PC-3 (cell line): Measurements from ENCODE around the gene GINS2. TPM values are rescaled to one million over a fixed set of nuclear protein-coding genes. Genes with fewer than 3 reads are reported as not detected.

Experiments
- ATAC-seq: fragments of 200-7000 bp; cut with Tn5 transposase; 2 replicates; pipeline ENCODE4 v1.9.1; 2020; ENCODE audit warnings: mild to moderate bottlenecking, moderate library complexity
- BruUV-seq: library from RNA; stranded (reverse); fragments of 400-500 nt; replicated peaks from 2 replicates; lab custom pipeline; 2021; lab: Mats Ljungman, UMichigan
- CTCF ChIA-PET: fragments of 300-600 bp; sonication (Branson Sonifier 250); formaldehyde crosslinking; loops from one replicate; lab custom pipeline; 2022; ENCODE audit warnings: antibody characterized with exemption; lab: Charles Lee
- POLR2A ChIA-PET: fragments of 300-600 bp; sonication (Branson Sonifier 250); formaldehyde crosslinking; loops from one replicate; lab custom pipeline; 2022; ENCODE audit warnings: antibody characterized with exemption; ENCODE audit not compliant: unreplicated experiment; lab: Charles Lee
- DNase-seq: peaks from one replicate; pipeline ENCODE4 v3.0.0-alpha.2; 2015
- H2AFZ ChIP-seq: fragments of 300-600 bp; sonication (generic); 2 replicates; pipeline ENCODE4 v1.6.0; 2016; ENCODE audit warnings: antibody characterized with exemption, low read length
- H3F3A ChIP-seq: fragments of 300-600 bp; sonication (generic); one replicate; pipeline ENCODE4 v1.6.0; 2017; ENCODE audit warnings: antibody characterized with exemption, low read length, control low read depth, mild to moderate bottlenecking; ENCODE audit not compliant: unreplicated experiment
- H3K27ac ChIP-seq: fragments of 300-600 bp; sonication (generic); 2 replicates; pipeline ENCODE4 v1.5.1; 2016; ENCODE audit warnings: mild to moderate bottlenecking, low read length
- H3K27me3 ChIP-seq: fragments of 300-600 bp; sonication (generic); 2 replicates; pipeline ENCODE4 v1.6.1; 2016; ENCODE audit warnings: low read length, mixed read lengths
- H3K36me3 ChIP-seq: fragments of 300-600 bp; sonication (generic); 2 replicates; pipeline ENCODE4 v1.6.1; 2016; ENCODE audit warnings: low read depth, mixed run types, low read length, mixed read lengths
- H3K4me1 ChIP-seq: fragments of 300-600 bp; sonication (generic); 2 replicates; pipeline ENCODE4 v1.5.1; 2016; ENCODE audit warnings: low read length; ENCODE audit not compliant: insufficient read depth
- H3K4me2 ChIP-seq: fragments of 300-600 bp; sonication (generic); 2 replicates; pipeline ENCODE4 v1.6.0; 2016; ENCODE audit warnings: low read length
- H3K4me3 ChIP-seq: fragments of 300-600 bp; sonication (generic); 2 replicates; pipeline ENCODE4 v1.5.1; 2016; ENCODE audit warnings: mild to moderate bottlenecking, low read length, mixed read lengths
- H3K79me2 ChIP-seq: fragments of 300-600 bp; sonication (generic); 2 replicates; pipeline ENCODE4 v1.6.1; 2017; ENCODE audit warnings: low read length, mixed read lengths
- H3K9ac ChIP-seq: fragments of 300-600 bp; sonication (generic); 2 replicates; pipeline ENCODE4 v1.6.0; 2016; ENCODE audit warnings: mild to moderate bottlenecking, low read length
- H3K9me2 ChIP-seq: fragments of 300-600 bp; sonication (generic); replicated peaks from 2 replicates; pipeline ENCODE4 v1.6.1; 2016; ENCODE audit warnings: mixed run types, low read length, mixed read lengths
- H3K9me3 ChIP-seq: fragments of 300-600 bp; sonication (generic); 2 replicates; pipeline ENCODE4 v1.6.1; 2016; ENCODE audit warnings: low read length, mixed read lengths
- H4K20me1 ChIP-seq: fragments of 300-600 bp; sonication (generic); 2 replicates; pipeline ENCODE4 v1.6.1; 2016; ENCODE audit warnings: low read length, mixed read lengths
- CTCF ChIP-seq: fragments of 300-600 bp; sonication (generic); conservative IDR thresholded peaks from 2 replicates; pipeline ENCODE4 v1.5.1; 2017; ENCODE audit warnings: antibody characterized with exemption, low read depth, mild to moderate bottlenecking, low read length
- EZH2 ChIP-seq: fragments of 300-600 bp; sonication (generic); IDR thresholded peaks from one replicate; pipeline ENCODE4 v1.6.1; 2017; ENCODE audit warnings: antibody characterized with exemption, mild to moderate bottlenecking, low read length; ENCODE audit not compliant: unreplicated experiment
- EZH2phosphoT487 ChIP-seq: fragments of 300-600 bp; sonication (generic); IDR thresholded peaks from 2 replicates; pipeline ENCODE4 v1.6.1; 2018; ENCODE audit warnings: mild to moderate bottlenecking, antibody characterized with exemption, low read length, borderline replicate concordance
- intact Hi-C: fragments of 100-400 bp; cut with micrococcal nuclease; formaldehyde crosslinking; loops from 2 replicates; pipeline ENCODE4 v1.9.0; 2023
- total RNA-seq: library from RNA; depleted of rRNA; stranded (reverse); fragments of >200 nt; gene quantifications from 2 replicates; pipeline ENCODE4 v1.2.3, GENCODE V29; 2014; rRNA removed

Gene GINS2
- total RNA-seq, 1 experiment from 2014 or later: 28.7 TPM

- H3K79me2 ChIP-seq: peaks cover 98% of the 10 kb centered on the region
- peaks cover 9% of the 10 kb centered on the region; the same call in 1 of the 2 replicates for H3K36me3 ChIP-seq
- H3F3A ChIP-seq: no peaks in the 10 kb centered on the region
- no peak overlapping the region for H3K4me3 ChIP-seq
- no peaks in the 10 kb centered on the region for H3K27me3 ChIP-seq
- ATAC-seq (no peak), DNase-seq (no peak)
- peaks cover 21% of the 10 kb centered on the region for H4K20me1 ChIP-seq
- no peaks in the 10 kb centered on the region for H3K9me2 ChIP-seq
- ChIA-PET POLR2A (no interaction called here), CTCF (no interaction called here)
- no peak for TF ChIP-seq EZH2
- TF ChIP-seq EZH2phosphoT487: no peak
- TF ChIP-seq CTCF: no peak
- BruUV-seq: no TSS peak
- H3K4me2 ChIP-seq: no peak overlapping the region
- H2AFZ ChIP-seq: no peak overlapping the region
- no peak overlapping the region for H3K9ac ChIP-seq
- H3K9me3 ChIP-seq: no peaks in the 10 kb centered on the region
- 0 out of 2 replicates have a peak, but pooled peaks cover 6% of the 10 kb centered on the region for H3K4me1 ChIP-seq
- intact Hi-C loops: no loop called here
- no peak overlapping the region for H3K27ac ChIP-seq
These were observed 61.7 kb downstream of the GINS2 start for GRCh38 chr16:85627089-85627488.

Other genes starting within 250 kb of the GINS2 start
- gene GSE1, start 75.6 kb downstream of the GINS2 start, total RNA-seq: 38.4 and 60.8 TPM in 2 replicates
- gene C16orf74, start 62.1 kb upstream of the GINS2 start, total RNA-seq: 64.6 and 71.0 TPM in 2 replicates
- 42.6 and 46.1 TPM in 2 replicates for gene EMC8, start 110.6 kb upstream of the GINS2 start, total RNA-seq
- 539 and 598 TPM in 2 replicates for gene COX4I1, start 110.7 kb upstream of the GINS2 start, total RNA-seq
- not detected in 2 replicates for gene IRF8, start 210.2 kb upstream of the GINS2 start, total RNA-seq